Left lung (tissue), 10 donors: ENCODE results near the gene OPHN1. TPM values are rescaled to one million over a fixed set of nuclear protein-coding genes. Genes with fewer than 3 reads are reported as not detected.

ENCODE experiments used
- ATAC-seq: fragments of 200-7000 bp; cut with Tn5 transposase; one replicate; pipeline ENCODE4 v1.9.1; 2020; ENCODE audit warnings: moderate library complexity
- DNase-seq, 4 donors: peaks; one replicate each; pipeline ENCODE4 v3.0.0-alpha.2; 2013 to 2020
- H3K27ac ChIP-seq, 2 donors: fragments of 200-600 bp; sonication (generic) in 1 of 2; one replicate each; pipeline versions ENCODE4 v1.5.0 to v1.8.0; 2020 to 2021
- H3K27me3 ChIP-seq, 2 donors: fragments of 200-600 bp; sonication (generic) in 1 of 2; one replicate each; pipeline versions ENCODE4 v1.5.0 to v1.8.0; 2020 to 2021
- H3K36me3 ChIP-seq, 2 donors: fragments of 200-600 bp; sonication (generic) in 1 of 2; one replicate each; pipeline versions ENCODE4 v1.5.0 to v1.8.0; 2020 to 2021
- H3K4me1 ChIP-seq, 2 donors: fragments of 200-600 bp; one replicate each; pipeline ENCODE4 v1.8.0; 2021
- H3K4me3 ChIP-seq, 2 donors: fragments of 200-600 bp; sonication (generic) in 1 of 2; one replicate each; pipeline versions ENCODE4 v1.5.0 to v1.8.0; 2020 to 2021; ENCODE audit warnings: mild to moderate bottlenecking in 1 of 2
- H3K9me3 ChIP-seq, 2 donors: fragments of 200-600 bp; sonication (generic) in 1 of 2; one replicate each; pipeline versions ENCODE4 v1.5.0 to v1.8.0; 2020 to 2021
- intact Hi-C, 2 donors: fragments of 100-400 bp; cut with DNase I; formaldehyde crosslinking; loops; one replicate each; pipeline versions ENCODE4 v1.11.2 to v1.14.2; 2022
- polyA plus RNA-seq, 6 donors: library from polyadenylated mRNA; unstranded; fragments of 120-200 nt; gene quantifications; one replicate each; pipeline ENCODE4 v1.2.1, GENCODE V29; 2013; ENCODE audit not compliant: insufficient read length in 6 of 6
- total RNA-seq, 2 donors: library from RNA; stranded (reverse); fragmentation: NEBNext Ultra II Directional; extraction: Animal tissue kit (Norgen Biotek cat#: 25700); gene quantifications; one replicate each; pipeline ENCODE4 v1.2.1, GENCODE V29; 2021
- TF ChIP-seq, protein P1 (sequence below), 2 donors: fragments of 200-600 bp; sonication (generic) in 1 of 2; IDR thresholded peaks; one replicate each; pipeline versions ENCODE4 v1.5.0 to v1.8.0; 2021; ENCODE audit warnings: antibody characterized with exemption in 2 of 2
- donor health status: DM: no; HTN: yes; CAD: no.
- donor health status: DM: no; HTN: no; CAD: no.

The OPHN1 gene
- total and polyA plus RNA-seq, 8 donors: 6.8 to 13.5 (median 11.3) TPM

DNA sequence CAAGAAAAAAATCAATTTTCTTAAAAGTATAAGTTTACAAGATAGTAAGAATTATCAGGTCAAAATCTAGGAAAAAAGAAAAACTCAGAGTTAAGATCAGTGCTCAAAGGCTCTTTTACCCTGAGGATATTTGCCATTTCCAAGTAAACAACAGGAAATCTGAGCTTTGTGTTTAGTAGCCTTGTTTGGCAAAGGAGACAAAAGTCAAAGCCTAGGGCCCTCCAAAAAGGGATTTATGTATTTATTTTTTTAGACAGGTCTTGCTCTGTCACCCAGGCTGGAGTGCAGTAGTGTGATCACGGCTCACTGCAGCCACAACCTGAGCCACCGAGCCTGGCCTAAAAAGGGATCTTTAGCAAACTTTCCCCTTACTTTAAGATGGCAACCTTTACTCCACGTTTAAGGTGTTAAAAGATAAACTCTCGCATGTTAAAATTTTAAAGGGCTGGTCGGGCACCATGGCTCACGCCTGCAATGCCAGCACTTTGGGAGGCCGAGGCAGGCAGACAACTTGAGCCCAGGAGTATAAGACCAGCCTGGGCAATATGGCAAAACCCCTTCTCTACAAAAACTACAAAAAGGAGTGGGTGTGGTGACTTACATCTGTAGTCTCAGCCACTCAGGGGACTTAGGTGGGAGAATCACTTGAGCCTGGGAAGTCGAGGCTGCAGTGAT, 21.3 kb upstream of the OPHN1 start:
- TF ChIP-seq, protein P1, sequence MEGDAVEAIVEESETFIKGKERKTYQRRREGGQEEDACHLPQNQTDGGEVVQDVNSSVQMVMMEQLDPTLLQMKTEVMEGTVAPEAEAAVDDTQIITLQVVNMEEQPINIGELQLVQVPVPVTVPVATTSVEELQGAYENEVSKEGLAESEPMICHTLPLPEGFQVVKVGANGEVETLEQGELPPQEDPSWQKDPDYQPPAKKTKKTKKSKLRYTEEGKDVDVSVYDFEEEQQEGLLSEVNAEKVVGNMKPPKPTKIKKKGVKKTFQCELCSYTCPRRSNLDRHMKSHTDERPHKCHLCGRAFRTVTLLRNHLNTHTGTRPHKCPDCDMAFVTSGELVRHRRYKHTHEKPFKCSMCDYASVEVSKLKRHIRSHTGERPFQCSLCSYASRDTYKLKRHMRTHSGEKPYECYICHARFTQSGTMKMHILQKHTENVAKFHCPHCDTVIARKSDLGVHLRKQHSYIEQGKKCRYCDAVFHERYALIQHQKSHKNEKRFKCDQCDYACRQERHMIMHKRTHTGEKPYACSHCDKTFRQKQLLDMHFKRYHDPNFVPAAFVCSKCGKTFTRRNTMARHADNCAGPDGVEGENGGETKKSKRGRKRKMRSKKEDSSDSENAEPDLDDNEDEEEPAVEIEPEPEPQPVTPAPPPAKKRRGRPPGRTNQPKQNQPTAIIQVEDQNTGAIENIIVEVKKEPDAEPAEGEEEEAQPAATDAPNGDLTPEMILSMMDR (IDR thresholded peaks at IDR 0.05): no peak
- H3K27ac ChIP-seq: peak overlapping the region in 1 of 2 donors; percentile 8
- no peaks in the 10 kb centered on the region for H3K36me3 ChIP-seq
- no peaks in the 10 kb centered on the region for H3K4me1 ChIP-seq
- intact Hi-C loops: no loop called here
- ATAC-seq (peak; percentile 33), DNase-seq (no peak)
- no peaks in the 10 kb centered on the region for H3K27me3 ChIP-seq
- no peaks in the 10 kb centered on the region for H3K9me3 ChIP-seq
- H3K4me3 ChIP-seq: no peak overlapping the region

DNA sequence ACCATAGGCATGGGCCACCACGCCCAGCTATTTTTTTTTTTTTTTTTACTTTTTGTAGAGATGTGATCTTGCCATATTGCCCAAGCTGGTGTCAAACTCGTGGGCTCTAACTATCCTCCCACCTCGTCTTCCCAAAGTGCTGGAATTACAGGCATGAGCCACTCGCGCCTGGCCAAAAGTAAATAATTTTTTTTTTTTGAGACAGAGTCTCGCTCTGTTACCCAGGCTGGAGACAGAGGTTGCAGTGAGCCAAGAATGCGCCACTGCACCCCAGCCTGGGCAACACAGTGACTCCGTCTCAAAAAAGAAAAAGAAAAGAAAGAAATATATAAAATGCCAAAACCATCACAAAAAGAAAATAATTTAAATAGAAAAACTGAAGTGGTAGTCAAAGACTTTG, 18.4 kb upstream of the OPHN1 start:
- intact Hi-C loops: no loop called here
- H3K27ac ChIP-seq: no peak overlapping the region
- ATAC-seq: peak; percentile 14
- H3K4me3 ChIP-seq: no peak overlapping the region
- no peaks in the 10 kb centered on the region for H3K36me3 ChIP-seq
- TF ChIP-seq, protein P1 (IDR thresholded peaks at IDR 0.05): no peak
- DNase-seq: no peak
- no peaks in the 10 kb centered on the region for H3K4me1 ChIP-seq
- H3K9me3 ChIP-seq: no peaks in the 10 kb centered on the region
- H3K27me3 ChIP-seq: no peaks in the 10 kb centered on the region

DNA sequence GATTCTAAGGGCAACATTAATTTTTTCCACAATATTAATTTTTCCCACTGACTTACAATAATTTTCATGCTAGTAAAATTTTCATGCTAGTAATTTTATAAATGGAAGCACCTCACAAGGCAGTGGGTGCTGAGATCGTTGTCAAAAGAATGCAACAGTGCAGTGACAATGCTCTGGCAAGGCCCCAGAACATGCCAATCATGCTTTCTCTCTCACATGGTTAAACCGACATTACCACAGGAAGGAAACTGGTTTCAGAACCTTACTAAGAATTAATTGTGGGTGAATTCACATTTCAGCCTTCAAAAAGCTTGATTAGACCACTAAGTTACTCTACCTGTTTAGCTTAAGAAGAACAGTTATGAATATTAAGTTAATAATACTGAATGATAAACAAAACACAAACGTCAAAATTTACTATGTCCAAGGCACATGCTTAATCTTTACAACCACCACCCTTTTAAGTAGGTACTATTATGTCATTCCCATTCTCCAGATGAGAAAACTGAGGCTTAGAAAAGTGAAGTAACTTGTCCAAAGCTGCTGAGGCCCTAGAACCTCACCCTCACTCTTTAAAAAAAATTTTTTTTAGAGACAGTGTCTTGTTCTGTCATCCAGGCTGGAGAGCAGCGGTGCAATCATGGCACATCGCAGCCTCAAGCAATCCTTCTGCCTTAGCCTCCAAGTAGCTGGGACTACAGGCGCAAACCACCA, 10.0 kb upstream of the OPHN1 start:
- no peak for DNase-seq
- no peak for ATAC-seq
- no peaks in the 10 kb centered on the region for H3K36me3 ChIP-seq
- H3K4me3 ChIP-seq: no peak overlapping the region
- no peaks in the 10 kb centered on the region for H3K4me1 ChIP-seq
- intact Hi-C loops: no loop called here
- H3K27me3 ChIP-seq: no peaks in the 10 kb centered on the region
- TF ChIP-seq, protein P1 (IDR thresholded peaks at IDR 0.05): no peak
- H3K27ac ChIP-seq: no peak overlapping the region
- no peaks in the 10 kb centered on the region for H3K9me3 ChIP-seq

DNA sequence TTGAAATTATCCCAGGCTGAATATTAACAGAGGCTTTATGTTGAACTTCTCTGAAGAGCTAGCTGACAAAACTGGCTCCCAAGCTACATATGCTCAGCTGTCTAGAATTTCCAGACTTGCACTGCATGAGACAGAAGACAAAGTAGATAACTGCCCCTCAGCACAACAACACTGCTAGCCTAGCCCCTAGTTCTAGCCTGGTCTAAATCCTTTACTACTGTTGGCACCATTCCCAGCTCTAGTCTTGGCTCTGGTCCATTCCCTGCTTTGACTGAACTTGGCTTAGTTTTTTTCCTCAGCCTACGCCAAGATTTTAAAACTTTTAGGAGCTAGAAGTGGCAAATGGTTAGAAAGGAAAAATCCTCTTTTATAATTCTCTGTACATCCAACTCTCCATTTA, 7.6 kb upstream of the OPHN1 start:
- no peaks in the 10 kb centered on the region for H3K4me1 ChIP-seq
- no peak overlapping the region for H3K4me3 ChIP-seq
- intact Hi-C loops: no loop called here
- no peaks in the 10 kb centered on the region for H3K9me3 ChIP-seq
- H3K27me3 ChIP-seq: peaks cover 0 to 3% of the 10 kb centered on the region in 2 donors
- DNase-seq (peak in 3 of 4 donors; percentile 45 to 87 (median 82)), ATAC-seq (peak; percentile 44)
- no peaks in the 10 kb centered on the region for H3K36me3 ChIP-seq
- TF ChIP-seq, protein P1 (IDR thresholded peaks at IDR 0.05): no peak
- no peak overlapping the region for H3K27ac ChIP-seq

DNA sequence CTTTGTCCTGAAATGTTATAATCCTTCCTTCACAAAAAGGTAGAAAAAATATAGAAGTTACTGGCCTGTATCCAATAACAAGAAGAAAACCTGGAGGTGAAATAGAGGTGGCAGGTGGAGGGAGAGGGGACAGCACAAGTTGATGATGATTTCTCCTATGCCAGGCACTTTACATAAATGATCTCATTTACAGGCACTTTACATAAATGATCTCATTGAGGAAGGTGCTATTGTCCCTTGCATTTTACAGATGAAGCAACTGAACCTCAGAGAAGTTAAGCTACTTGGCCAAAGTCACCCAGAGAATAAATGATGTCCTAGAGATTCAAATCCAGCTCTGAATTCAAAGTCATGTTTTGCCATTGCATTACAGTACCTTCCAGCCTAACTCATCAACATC, 7.1 kb upstream of the OPHN1 start:
- H3K27me3 ChIP-seq: peaks cover 0 to 3% of the 10 kb centered on the region in 2 donors
- TF ChIP-seq, protein P1 (IDR thresholded peaks at IDR 0.05): no peak
- no peak for DNase-seq
- intact Hi-C loops: no loop called here
- no peak overlapping the region for H3K27ac ChIP-seq
- no peaks in the 10 kb centered on the region for H3K36me3 ChIP-seq
- no peak for ATAC-seq
- no peak overlapping the region for H3K4me3 ChIP-seq
- H3K9me3 ChIP-seq: no peaks in the 10 kb centered on the region
- H3K4me1 ChIP-seq: no peaks in the 10 kb centered on the region
